Memory B cell (primary cell): ENCODE results near the gene MED4.
A peak's percentile ranks its signal among the peaks of the same experiment; 100 is the strongest.

Experiments
- ATAC-seq: fragments of 150-1000 bp; cut with Tn5 transposase; 2 replicates; pipeline ENCODE4 v1.10.0; 2021; ENCODE audit warnings: low read depth, mild to moderate bottlenecking, moderate library complexity
- DNase-seq, 2 donors: peaks; one replicate each; pipeline ENCODE4 v3.0.0; 2022; ENCODE audit warnings: low spot score in 2 of 2
- H3K27ac Mint-ChIP-seq: one replicate; pipeline ENCODE4 v1.8.0; 2022; ENCODE audit warnings: mild to moderate bottlenecking, moderate library complexity, mixed read lengths
- H3K27me3 Mint-ChIP-seq: one replicate; pipeline ENCODE4 v1.8.0; 2022; ENCODE audit warnings: mixed read lengths
- H3K36me3 Mint-ChIP-seq: one replicate; pipeline ENCODE4 v1.8.0; 2022; ENCODE audit warnings: mild to moderate bottlenecking, mixed read lengths
- H3K4me1 Mint-ChIP-seq: one replicate; pipeline ENCODE4 v1.8.0; 2022; ENCODE audit warnings: mixed read lengths
- H3K4me3 Mint-ChIP-seq: one replicate; pipeline ENCODE4 v1.8.0; 2022; ENCODE audit warnings: mild to moderate bottlenecking, moderate library complexity, mixed read lengths
- H3K9me3 Mint-ChIP-seq: one replicate; pipeline ENCODE4 v1.8.0; 2022; ENCODE audit warnings: mixed read lengths

The MED4 gene, protein sequence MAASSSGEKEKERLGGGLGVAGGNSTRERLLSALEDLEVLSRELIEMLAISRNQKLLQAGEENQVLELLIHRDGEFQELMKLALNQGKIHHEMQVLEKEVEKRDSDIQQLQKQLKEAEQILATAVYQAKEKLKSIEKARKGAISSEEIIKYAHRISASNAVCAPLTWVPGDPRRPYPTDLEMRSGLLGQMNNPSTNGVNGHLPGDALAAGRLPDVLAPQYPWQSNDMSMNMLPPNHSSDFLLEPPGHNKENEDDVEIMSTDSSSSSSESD

DNA sequence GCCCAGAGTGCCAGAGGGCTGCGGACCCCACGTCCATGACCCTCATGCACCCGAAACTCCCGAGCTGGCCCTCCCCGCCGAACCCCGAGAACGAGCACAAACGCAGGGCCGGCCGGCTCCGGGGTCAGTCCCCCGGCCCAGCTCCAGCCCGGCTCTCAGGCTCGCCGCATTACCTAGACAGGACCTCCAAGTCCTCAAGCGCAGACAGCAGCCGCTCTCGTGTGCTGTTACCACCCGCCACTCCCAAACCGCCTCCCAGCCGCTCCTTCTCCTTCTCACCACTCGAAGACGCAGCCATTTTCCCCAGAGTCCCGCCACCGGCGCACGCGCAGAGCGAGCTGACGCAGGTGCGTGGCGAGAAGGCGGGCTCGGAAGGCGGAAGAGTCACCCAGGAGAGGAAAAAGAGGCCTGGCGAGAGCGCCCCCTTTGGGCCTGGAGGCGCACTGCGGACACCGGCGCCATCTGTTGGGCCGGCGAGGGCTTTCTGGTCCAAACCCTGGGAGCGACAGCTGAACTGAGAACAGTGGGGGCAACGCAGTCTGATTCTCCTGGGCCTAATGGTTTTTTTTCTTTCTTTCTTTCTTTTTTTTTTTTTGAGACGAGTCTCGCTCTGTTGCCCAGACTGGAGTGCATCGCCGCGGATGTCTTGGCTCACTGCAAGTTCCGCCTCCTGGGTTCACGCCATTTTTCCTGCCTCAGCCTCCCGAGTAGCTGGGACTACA, at the start of gene MED4:
TSS of gene MED4 (minus strand) at position 324 of the 722 bp plus-strand sequence. CDS start at position 298, 26 bp downstream.
- Mint-ChIP-seq H3K4me3 (peak within 1 kb of the TSS; percentile 91), H3K27ac (peak within 1 kb of the TSS; percentile 94), H3K9me3 (peaks cover 2% of the 10 kb centered on the region), H3K36me3 (peaks cover 2% of the 10 kb centered on the region), H3K4me1 (peaks cover 21% of the 10 kb centered on the region), H3K27me3 (peaks cover 1% of the 10 kb centered on the region)
- peak; percentile 92 for ATAC-seq
- DNase-seq = peak; percentile 99 to 100

GRCh38 chr13:48144413-48145035, 49.6 kb upstream of the MED4 start:
- no peak overlapping the region for H3K4me3 Mint-ChIP-seq
- ATAC-seq = peak; percentile 80
- DNase-seq = peak in 1 of 2 donors; percentile 7
- H3K27ac Mint-ChIP-seq = peak overlapping the region; percentile 25
- H3K9me3 Mint-ChIP-seq = no peaks in the 10 kb centered on the region
- no peaks in the 10 kb centered on the region for H3K36me3 Mint-ChIP-seq
- no peaks in the 10 kb centered on the region for H3K27me3 Mint-ChIP-seq
- peaks cover 20% of the 10 kb centered on the region for H3K4me1 Mint-ChIP-seq

DNA sequence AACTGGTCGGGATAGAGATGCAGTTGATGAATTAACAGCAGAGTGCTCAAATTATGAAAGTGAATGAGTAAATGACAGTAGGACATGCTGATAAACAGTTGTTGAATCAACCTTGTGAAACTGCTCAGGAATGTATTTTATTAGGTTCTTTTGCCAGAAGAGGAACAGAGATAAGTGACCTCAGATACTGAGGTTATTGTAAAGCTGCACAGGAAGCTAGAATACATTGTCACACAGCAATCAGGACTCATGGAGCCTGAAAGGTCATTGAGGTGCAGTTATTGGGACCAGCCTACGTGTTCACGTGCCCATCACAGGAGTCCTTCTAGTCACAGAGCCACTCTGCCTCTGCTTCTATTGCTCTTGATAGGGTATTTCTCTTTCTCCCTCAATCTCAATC, 47.5 kb upstream of the MED4 start:
- DNase-seq (no peak), ATAC-seq (peak; percentile 68)
- Mint-ChIP-seq H3K4me3 (no peak overlapping the region), H3K27ac (no peak overlapping the region), H3K4me1 (peaks cover 16% of the 10 kb centered on the region), H3K9me3 (no peaks in the 10 kb centered on the region), H3K27me3 (no peaks in the 10 kb centered on the region), H3K36me3 (no peaks in the 10 kb centered on the region)

GRCh38 chr13:48138270-48138669, 43.4 kb upstream of the MED4 start:
- H3K4me1 Mint-ChIP-seq = peaks cover 7% of the 10 kb centered on the region
- H3K27me3 Mint-ChIP-seq = no peaks in the 10 kb centered on the region
- H3K36me3 Mint-ChIP-seq = no peaks in the 10 kb centered on the region
- DNase-seq = no peak
- no peak overlapping the region for H3K4me3 Mint-ChIP-seq
- ATAC-seq = no peak
- H3K9me3 Mint-ChIP-seq = no peaks in the 10 kb centered on the region
- H3K27ac Mint-ChIP-seq = no peak overlapping the region

DNA sequence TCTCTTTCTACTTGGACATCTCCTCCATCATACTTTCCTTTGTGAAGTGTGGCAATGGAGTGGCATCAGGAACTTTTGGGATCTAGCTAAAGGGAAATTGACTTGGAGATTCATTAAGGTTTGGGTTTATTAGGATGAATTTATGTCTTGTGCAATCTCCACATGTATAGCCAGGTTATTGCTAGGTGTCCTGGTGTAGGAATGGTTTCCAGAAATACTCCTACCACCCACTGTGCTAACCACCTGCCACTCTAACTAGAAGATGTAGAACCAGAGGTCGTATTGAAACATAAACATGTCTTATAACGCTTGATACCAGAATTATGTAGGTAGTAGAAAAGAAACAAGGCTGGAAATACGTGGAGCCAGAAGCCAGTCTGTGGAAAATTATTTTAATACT, 38.1 kb upstream of the MED4 start:
- Mint-ChIP-seq H3K4me3 (no peak overlapping the region), H3K4me1 (peaks cover 6% of the 10 kb centered on the region), H3K27ac (no peak overlapping the region), H3K36me3 (no peaks in the 10 kb centered on the region), H3K27me3 (peaks cover 6% of the 10 kb centered on the region), H3K9me3 (no peaks in the 10 kb centered on the region)
- ATAC-seq (no peak), DNase-seq (no peak)

GRCh38 chr13:48131533-48131932, 36.6 kb upstream of the MED4 start:
- Mint-ChIP-seq H3K4me3 (no peak overlapping the region), H3K27me3 (peaks cover 6% of the 10 kb centered on the region), H3K4me1 (peaks cover 12% of the 10 kb centered on the region), H3K36me3 (no peaks in the 10 kb centered on the region), H3K9me3 (no peaks in the 10 kb centered on the region), H3K27ac (no peak overlapping the region)
- ATAC-seq (no peak), DNase-seq (no peak)

GRCh38 chr13:48126944-48127830, 32.3 kb upstream of the MED4 start:
- Mint-ChIP-seq H3K9me3 (no peaks in the 10 kb centered on the region), H3K4me1 (peaks cover 10% of the 10 kb centered on the region), H3K36me3 (no peaks in the 10 kb centered on the region), H3K27me3 (peaks cover 2% of the 10 kb centered on the region), H3K4me3 (no peak overlapping the region), H3K27ac (no peak overlapping the region)
- ATAC-seq = peak; percentile 88
- DNase-seq = peak; percentile 38 to 60

GRCh38 chr13:48125794-48126228, 30.9 kb upstream of the MED4 start:
- DNase-seq (no peak), ATAC-seq (no peak)
- Mint-ChIP-seq H3K27ac (no peak overlapping the region), H3K36me3 (no peaks in the 10 kb centered on the region), H3K27me3 (no peaks in the 10 kb centered on the region), H3K4me3 (no peak overlapping the region), H3K9me3 (no peaks in the 10 kb centered on the region), H3K4me1 (peaks cover 6% of the 10 kb centered on the region)

DNA sequence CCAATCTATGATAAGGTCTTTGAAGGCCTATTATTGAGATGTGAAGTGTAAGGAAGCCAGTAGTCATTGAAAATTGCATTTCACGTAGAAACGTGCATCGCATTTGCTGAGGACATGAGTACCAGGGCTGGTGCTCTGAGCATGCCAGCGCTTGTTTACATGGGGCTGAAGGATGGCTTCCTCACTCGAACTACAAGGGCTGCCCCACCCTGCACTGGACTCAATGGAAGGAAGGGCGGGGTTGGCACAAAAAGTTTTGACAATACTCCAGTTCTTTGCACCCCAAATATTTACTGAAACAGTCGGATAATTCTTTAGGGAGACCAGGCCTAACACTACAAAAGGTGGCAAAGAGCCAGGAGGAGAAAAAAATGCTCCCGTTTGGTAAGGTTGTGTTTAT, 28.9 kb upstream of the MED4 start:
- ATAC-seq = no peak
- Mint-ChIP-seq H3K4me1 (peaks cover 6% of the 10 kb centered on the region), H3K4me3 (no peak overlapping the region), H3K27ac (no peak overlapping the region), H3K36me3 (no peaks in the 10 kb centered on the region), H3K9me3 (no peaks in the 10 kb centered on the region), H3K27me3 (peaks cover 2% of the 10 kb centered on the region)
- DNase-seq = no peak

DNA sequence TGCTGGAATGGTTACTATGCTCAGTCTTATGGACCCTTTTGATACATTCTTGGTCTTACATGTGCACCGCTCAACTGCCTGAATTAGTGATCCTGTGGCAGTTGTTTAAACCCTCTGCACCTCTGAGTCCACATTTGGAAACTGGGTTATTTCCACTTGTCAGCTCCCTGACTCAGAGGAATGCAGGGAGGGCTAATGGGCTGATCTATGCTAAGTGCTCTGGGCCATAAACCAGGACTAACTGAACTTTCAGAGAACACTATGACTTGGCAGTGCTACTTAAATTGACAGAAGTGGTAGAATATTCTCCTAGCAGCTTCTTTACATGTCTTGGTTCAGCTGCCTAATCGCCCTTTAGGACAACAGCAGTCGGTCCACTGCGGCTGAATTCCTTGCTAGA, 26.8 kb upstream of the MED4 start:
- no peak overlapping the region for H3K27ac Mint-ChIP-seq
- H3K9me3 Mint-ChIP-seq = no peaks in the 10 kb centered on the region
- DNase-seq (no peak), ATAC-seq (no peak)
- no peaks in the 10 kb centered on the region for H3K36me3 Mint-ChIP-seq
- H3K4me1 Mint-ChIP-seq = peaks cover under 1% of the 10 kb centered on the region
- H3K27me3 Mint-ChIP-seq = peaks cover 8% of the 10 kb centered on the region
- no peak overlapping the region for H3K4me3 Mint-ChIP-seq

GRCh38 chr13:48120241-48120640, 25.3 kb upstream of the MED4 start:
- Mint-ChIP-seq H3K4me3 (no peak overlapping the region), H3K27me3 (peaks cover 10% of the 10 kb centered on the region), H3K36me3 (no peaks in the 10 kb centered on the region), H3K4me1 (no peaks in the 10 kb centered on the region), H3K9me3 (no peaks in the 10 kb centered on the region), H3K27ac (no peak overlapping the region)
- DNase-seq = no peak
- no peak for ATAC-seq

- H3K27me3 Mint-ChIP-seq = peaks cover 19% of the 10 kb centered on the region
- no peak for DNase-seq
- H3K36me3 Mint-ChIP-seq = no peaks in the 10 kb centered on the region
- no peaks in the 10 kb centered on the region for H3K9me3 Mint-ChIP-seq
- no peaks in the 10 kb centered on the region for H3K4me1 Mint-ChIP-seq
- ATAC-seq = no peak
- H3K4me3 Mint-ChIP-seq = no peak overlapping the region
- no peak overlapping the region for H3K27ac Mint-ChIP-seq
These were observed 23.1 kb upstream of the MED4 start for GRCh38 chr13:48118030-48118429.

GRCh38 chr13:48116808-48117207, 21.9 kb upstream of the MED4 start:
- DNase-seq (no peak), ATAC-seq (no peak)
- H3K27me3 Mint-ChIP-seq = peaks cover 19% of the 10 kb centered on the region
- H3K4me3 Mint-ChIP-seq = no peak overlapping the region
- no peaks in the 10 kb centered on the region for H3K36me3 Mint-ChIP-seq
- no peaks in the 10 kb centered on the region for H3K4me1 Mint-ChIP-seq
- H3K27ac Mint-ChIP-seq = no peak overlapping the region
- no peaks in the 10 kb centered on the region for H3K9me3 Mint-ChIP-seq

GRCh38 chr13:48113756-48114130, 18.8 kb upstream of the MED4 start:
- H3K36me3 Mint-ChIP-seq = no peaks in the 10 kb centered on the region
- H3K27ac Mint-ChIP-seq = no peak overlapping the region
- no peak overlapping the region for H3K4me3 Mint-ChIP-seq
- no peaks in the 10 kb centered on the region for H3K4me1 Mint-ChIP-seq
- no peaks in the 10 kb centered on the region for H3K9me3 Mint-ChIP-seq
- DNase-seq = no peak
- H3K27me3 Mint-ChIP-seq = peaks cover 20% of the 10 kb centered on the region
- ATAC-seq = no peak
